ENCODE results near the gene LAG3. TPM values are rescaled to one million over a fixed set of nuclear protein-coding genes. Genes with fewer than 3 reads are reported as not detected.

Gene LAG3
- total RNA-seq, 1 experiment from 2014 or later: 2.2 TPM

DNA sequence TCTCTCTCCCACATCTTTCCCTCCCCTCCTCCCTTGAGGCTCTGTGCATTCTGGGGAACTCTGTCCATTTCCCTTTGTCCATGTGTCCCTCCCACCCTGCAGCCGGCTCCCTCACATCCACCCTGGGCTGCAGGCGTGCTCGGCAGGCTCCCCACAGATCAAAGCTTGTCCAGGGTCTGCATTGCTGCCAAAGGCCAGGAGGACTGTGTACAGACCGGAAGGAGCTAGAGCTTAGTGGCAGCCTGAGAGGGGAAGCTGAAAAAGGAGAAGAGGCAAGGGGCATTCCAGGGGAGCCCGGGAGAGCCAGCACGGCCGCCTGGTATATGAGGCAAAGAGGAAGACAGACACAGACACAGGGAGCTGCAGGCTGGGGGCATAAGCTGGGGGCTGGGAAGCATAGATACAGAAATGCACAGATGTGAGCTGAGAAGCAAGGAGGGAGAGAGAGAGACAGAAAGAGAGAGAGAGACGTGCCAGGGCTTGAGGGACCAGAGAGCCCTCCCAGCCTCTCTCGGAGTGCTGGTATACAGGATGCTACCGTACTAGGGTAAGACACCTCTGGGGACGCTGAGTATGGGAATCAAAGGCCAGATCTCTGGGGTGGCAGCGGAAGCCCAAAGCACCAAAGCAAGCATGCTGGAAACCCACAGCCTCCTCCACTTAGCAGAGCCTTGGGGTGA is 20.3 kb downstream of the LAG3 start:
- Histone ChIP-seq H4K20me1 (ENCODE audit: control insufficient read depth, insufficient read depth, insufficient read length) (no peaks in the 10 kb centered on the region), H4K5ac (ENCODE audit: insufficient read length, low read depth, low read length) (no peak overlapping the region), H2AK5ac (ENCODE audit: insufficient read length, low read length) (no peak overlapping the region), H4K91ac (ENCODE audit: insufficient read length, low read depth, low read length) (no peak overlapping the region), H3K18ac (ENCODE audit: insufficient read length, low read depth, low read length) (no peak overlapping the region), H2BK5ac (ENCODE audit: insufficient read length, low read length) (no peak overlapping the region), H2BK20ac (ENCODE audit: low read depth, low read length, poor library complexity, severe bottlenecking) (no peak overlapping the region), H3K27me3 (ENCODE audit: insufficient read depth, low read length) (no peaks in the 10 kb centered on the region; the same call in 1 of the 2 replicates), H3K4me1 (ENCODE audit: insufficient read depth, low read length) (0 out of 2 replicates have a peak, but pooled peaks cover 3% of the 10 kb centered on the region), H2AFZ (ENCODE audit: low read length) (no peak overlapping the region), H3K56ac (ENCODE audit: insufficient read length, low read depth, low read length) (no peak overlapping the region), H3K4ac (ENCODE audit: low read depth, low read length) (no peak overlapping the region), H3K27ac (ENCODE audit: insufficient read length, low read depth, low read length) (no peak overlapping the region), H2BK120ac (ENCODE audit: low read depth, low read length, poor library complexity, severe bottlenecking) (no peak overlapping the region), H3K9me3 (ENCODE audit: control insufficient read depth, low read depth, low read length) (no peaks in the 10 kb centered on the region), H3K4me2 (ENCODE audit: insufficient read depth, insufficient read length, low read length) (no peak overlapping the region), H3K23me2 (ENCODE audit: insufficient read length, low read depth, low read length, poor library complexity, severe bottlenecking) (no peaks in the 10 kb centered on the region), H3K23ac (ENCODE audit: insufficient read length, low read depth, low read length) (no peak overlapping the region), H3K79me2 (ENCODE audit: insufficient read depth, low read length) (no peaks in the 10 kb centered on the region), H3K14ac (ENCODE audit: insufficient read depth, low read length) (no peak overlapping the region; the same call in 1 of the 2 replicates), H2BK15ac (ENCODE audit: low read depth, low read length) (no peak overlapping the region), H3T11ph (ENCODE audit: low read length) (no peak overlapping the region), H3K9ac (ENCODE audit: extremely low read depth, insufficient read length, low read length) (no peak overlapping the region), H3K79me1 (ENCODE audit: insufficient read depth, low read depth, low read length, poor library complexity, severe bottlenecking) (no peaks in the 10 kb centered on the region), H2BK12ac (ENCODE audit: insufficient read length, low read depth, low read length) (no peak overlapping the region), H4K8ac (replicated peaks; ENCODE audit: insufficient read length, low read depth, low read length) (no peak overlapping the region)
- TF ChIP-seq, protein P1, sequence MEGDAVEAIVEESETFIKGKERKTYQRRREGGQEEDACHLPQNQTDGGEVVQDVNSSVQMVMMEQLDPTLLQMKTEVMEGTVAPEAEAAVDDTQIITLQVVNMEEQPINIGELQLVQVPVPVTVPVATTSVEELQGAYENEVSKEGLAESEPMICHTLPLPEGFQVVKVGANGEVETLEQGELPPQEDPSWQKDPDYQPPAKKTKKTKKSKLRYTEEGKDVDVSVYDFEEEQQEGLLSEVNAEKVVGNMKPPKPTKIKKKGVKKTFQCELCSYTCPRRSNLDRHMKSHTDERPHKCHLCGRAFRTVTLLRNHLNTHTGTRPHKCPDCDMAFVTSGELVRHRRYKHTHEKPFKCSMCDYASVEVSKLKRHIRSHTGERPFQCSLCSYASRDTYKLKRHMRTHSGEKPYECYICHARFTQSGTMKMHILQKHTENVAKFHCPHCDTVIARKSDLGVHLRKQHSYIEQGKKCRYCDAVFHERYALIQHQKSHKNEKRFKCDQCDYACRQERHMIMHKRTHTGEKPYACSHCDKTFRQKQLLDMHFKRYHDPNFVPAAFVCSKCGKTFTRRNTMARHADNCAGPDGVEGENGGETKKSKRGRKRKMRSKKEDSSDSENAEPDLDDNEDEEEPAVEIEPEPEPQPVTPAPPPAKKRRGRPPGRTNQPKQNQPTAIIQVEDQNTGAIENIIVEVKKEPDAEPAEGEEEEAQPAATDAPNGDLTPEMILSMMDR (conservative IDR thresholded peaks at IDR 0.05): no peak
- WGBS (ENCODE audit: extremely low coverage, insufficient read length, low lambda C conversion rate): no CpG with 5 or more reads among the region's 12 CpGs
- Mint-ChIP-seq H3K4me1 (peaks cover 16 to 26% of the 10 kb centered on the region in 2 experiments), H3K4me3 (no peak overlapping the region), H3K27ac (no peak overlapping the region), H3K9me3 (no peaks in the 10 kb centered on the region), H3K27me3 (ENCODE audit: low read depth) (peaks cover 41% of the 10 kb centered on the region), H3K36me3 (ENCODE audit: insufficient read depth in 1 of 3, low read depth in 3 of 3) (no peaks in the 10 kb centered on the region; a peak in 1 of 7 replicates)
- no peak for DNase-seq
